ENCODE data around the gene ZSWIM6. TPM values are rescaled to one million over a fixed set of nuclear protein-coding genes. Genes with fewer than 3 reads are reported as not detected.

Gene ZSWIM6
- polyA plus RNA-seq, 2 of the 4 experiments (the other 2 are of a cell fraction): 8.9 to 18.0 TPM

- H3K4me3 ChIP-seq: peak overlapping the region; percentile 42
- 1% methylated on average over 9 of the region's 9 CpGs for WGBS (ENCODE audit: missing lambda C conversion rate)
- FAIRE-seq (peak; percentile 85), ATAC-seq (peak; percentile 84 to 87), DNase-seq (ENCODE audit: low read depth in 1 of 2, low spot score in 1 of 2) (peak; percentile 90 to 96)
- no peaks in the 10 kb centered on the region for H3K9me3 ChIP-seq
- H3K4me1 ChIP-seq: peaks cover 67% of the 10 kb centered on the region
- POLR2A ChIA-PET: interaction anchor here (0.8 to 6.6 kb wide), 6 partner anchors 11 to 107 kb away, joined by 3 to 124 read pairs (median 4); partner anchors contain the start of gene ZSWIM6
- H3K4me2 ChIP-seq: peak overlapping the region; percentile 94
- CTCF ChIA-PET: interaction anchor here (1.3 to 7.1 kb wide), 7 partner anchors 9 to 133 kb away, joined by 3 to 73 read pairs (median 4); partner anchors contain the start of gene ZSWIM6
- H3K27ac ChIP-seq: peak overlapping the region; percentile 77 to 88
- TF ChIP-seq, protein P1, sequence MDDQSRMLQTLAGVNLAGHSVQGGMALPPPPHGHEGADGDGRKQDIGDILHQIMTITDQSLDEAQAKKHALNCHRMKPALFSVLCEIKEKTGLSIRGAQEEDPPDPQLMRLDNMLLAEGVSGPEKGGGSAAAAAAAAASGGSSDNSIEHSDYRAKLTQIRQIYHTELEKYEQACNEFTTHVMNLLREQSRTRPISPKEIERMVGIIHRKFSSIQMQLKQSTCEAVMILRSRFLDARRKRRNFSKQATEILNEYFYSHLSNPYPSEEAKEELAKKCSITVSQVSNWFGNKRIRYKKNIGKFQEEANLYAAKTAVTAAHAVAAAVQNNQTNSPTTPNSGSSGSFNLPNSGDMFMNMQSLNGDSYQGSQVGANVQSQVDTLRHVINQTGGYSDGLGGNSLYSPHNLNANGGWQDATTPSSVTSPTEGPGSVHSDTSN (IDR thresholded peaks at IDR 0.05): no peak
- TF ChIP-seq EP300 (IDR thresholded peaks at IDR 0.05) (peak; percentile 48 to 71; a peak in 2 of 5 replicates), USF2 (IDR thresholded peaks at IDR 0.05) (no peak), SMC3 (IDR thresholded peaks at IDR 0.05) (peak; percentile 20; the same call in 2 of the 3 replicates), HMGXB4 (CRISPR knock-in tag; IDR thresholded peaks at IDR 0.05; ENCODE audit: borderline replicate concordance) (no peak), FOSL2 (IDR thresholded peaks at IDR 0.05) (peak; percentile 87), FOSL2 (CRISPR knock-in tag; IDR thresholded peaks at IDR 0.05) (peak; percentile 98), BHLHE40 (IDR thresholded peaks at IDR 0.05; ENCODE audit: low read depth, low read length) (no peak), CHD2 (IDR thresholded peaks at IDR 0.05; ENCODE audit: low read length, partially characterized antibody) (no peak), ZC3H11A (IDR thresholded peaks at IDR 0.05) (no peak), CEBPB (IDR thresholded peaks at IDR 0.05) (peak; percentile 57 to 95; a peak in 3 of 4 replicates), RNF2 (IDR thresholded peaks at IDR 0.05; ENCODE audit: borderline replicate concordance, low read depth) (no peak), MYC (IDR thresholded peaks at IDR 0.05; ENCODE audit: borderline replicate concordance, low read length) (no peak), CTCF (IDR thresholded peaks at IDR 0.05) (no peak), EHMT2 (IDR thresholded peaks at IDR 0.05; ENCODE audit: low read depth) (no peak), TP53 (CRISPR knock-in tag; IDR thresholded peaks at IDR 0.05) (no peak), ELK1 (IDR thresholded peaks at IDR 0.05; ENCODE audit: low read depth, low read length) (no peak), CBX8 (IDR thresholded peaks at IDR 0.05) (no peak), EHF (CRISPR knock-in tag; IDR thresholded peaks at IDR 0.05) (no peak), MAZ (IDR thresholded peaks at IDR 0.05; ENCODE audit: borderline replicate concordance, low read depth, low read length) (no peak), HEYL (CRISPR knock-in tag; IDR thresholded peaks at IDR 0.05) (no peak), ZFP36 (IDR thresholded peaks at IDR 0.05; ENCODE audit: borderline replicate concordance, partially characterized antibody) (no peak), JUNB (IDR thresholded peaks at IDR 0.05) (peak; percentile 75), E2F6 (IDR thresholded peaks at IDR 0.05; ENCODE audit: borderline replicate concordance, low read depth) (no peak), HDAC2 (IDR thresholded peaks at IDR 0.05) (no peak), HOXB5 (CRISPR knock-in tag; IDR thresholded peaks at IDR 0.05) (no peak), TFCP2L1 (CRISPR knock-in tag; IDR thresholded peaks at IDR 0.05) (no peak), RAD21 (conservative IDR thresholded peaks at IDR 0.05 in 1 of 2, IDR thresholded peaks at IDR 0.05 in 1 of 2) (no peak; a peak in 4 of 5 replicates), GATA3 (IDR thresholded peaks at IDR 0.05; ENCODE audit: borderline replicate concordance) (peak; percentile 87; the same call in 1 of the 2 replicates), RCOR1 (IDR thresholded peaks at IDR 0.05; ENCODE audit: low read depth, low read length) (no peak), POLR2A (IDR thresholded peaks at IDR 0.05; ENCODE audit: low read length) (no peak), RARB (CRISPR knock-in tag; IDR thresholded peaks at IDR 0.05) (no peak)
- TF ChIP-seq, protein P2, sequence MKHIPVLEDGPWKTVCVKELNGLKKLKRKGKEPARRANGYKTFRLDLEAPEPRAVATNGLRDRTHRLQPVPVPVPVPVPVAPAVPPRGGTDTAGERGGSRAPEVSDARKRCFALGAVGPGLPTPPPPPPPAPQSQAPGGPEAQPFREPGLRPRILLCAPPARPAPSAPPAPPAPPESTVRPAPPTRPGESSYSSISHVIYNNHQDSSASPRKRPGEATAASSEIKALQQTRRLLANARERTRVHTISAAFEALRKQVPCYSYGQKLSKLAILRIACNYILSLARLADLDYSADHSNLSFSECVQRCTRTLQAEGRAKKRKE (CRISPR knock-in tag; IDR thresholded peaks at IDR 0.05; ENCODE audit: low read depth): no peak
Measured at GRCh38 chr5:61301341-61302199, 30.5 kb upstream of the ZSWIM6 start.
